Fibroblast of the aortic adventitia (primary cell): Measurements from ENCODE around the gene CYP2B6. TPM values are rescaled to one million over a fixed set of nuclear protein-coding genes. Genes with fewer than 3 reads are reported as not detected.
"Not testable (repeated sequence)": the region's sequence is repeated elsewhere in the genome, so short reads cannot be mapped to it uniquely, and the experiment has no call there.

Experiments
- DNase-seq: peaks from one replicate; pipeline ENCODE4 v3.0.0-alpha.2; 2010; ENCODE audit warnings: low read depth
- H3K4me3 ChIP-seq: 2 replicates; pipeline ENCODE4 v1.5.1; 2011; ENCODE audit warnings: low read depth, mild to moderate bottlenecking, control low read depth, low read length, moderate library complexity
- total RNA-seq: library from RNA; depleted of rRNA; stranded (reverse); fragments of >200 nt; gene quantifications from 2 replicates; pipeline ENCODE4 v1.2.3, GENCODE V29; 2012; ENCODE audit warnings: low replicate concordance
- TF ChIP-seq, protein P1 (sequence below): IDR thresholded peaks from 2 replicates; pipeline ENCODE4 v1.5.1; 2011; ENCODE audit warnings: mild to moderate bottlenecking, low read length, control low read depth, inconsistent platforms; ENCODE audit not compliant: insufficient read depth

The CYP2B6 gene
- total RNA-seq, 1 donor: not detected

DNA sequence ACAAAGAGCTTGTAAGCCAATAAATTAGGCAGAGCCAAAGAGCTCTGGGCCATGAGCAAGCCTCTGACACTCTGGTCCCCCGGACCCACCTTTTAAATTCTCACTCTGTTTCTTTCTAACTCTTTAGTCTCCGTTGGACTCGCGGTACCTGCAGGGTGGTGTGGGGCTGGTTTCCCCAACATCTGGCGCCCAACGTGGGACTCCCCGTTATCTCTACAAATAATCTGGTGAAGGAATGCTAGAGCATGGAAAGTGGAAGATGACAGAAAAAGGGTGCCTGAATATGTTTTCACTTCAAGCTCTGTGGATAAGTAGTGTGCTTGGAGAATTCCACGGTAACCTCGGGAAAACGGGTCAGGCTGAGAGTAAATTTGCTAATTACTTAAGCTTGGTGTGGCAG is 36.5 kb upstream of the CYP2B6 start:
- no peak for DNase-seq

DNA sequence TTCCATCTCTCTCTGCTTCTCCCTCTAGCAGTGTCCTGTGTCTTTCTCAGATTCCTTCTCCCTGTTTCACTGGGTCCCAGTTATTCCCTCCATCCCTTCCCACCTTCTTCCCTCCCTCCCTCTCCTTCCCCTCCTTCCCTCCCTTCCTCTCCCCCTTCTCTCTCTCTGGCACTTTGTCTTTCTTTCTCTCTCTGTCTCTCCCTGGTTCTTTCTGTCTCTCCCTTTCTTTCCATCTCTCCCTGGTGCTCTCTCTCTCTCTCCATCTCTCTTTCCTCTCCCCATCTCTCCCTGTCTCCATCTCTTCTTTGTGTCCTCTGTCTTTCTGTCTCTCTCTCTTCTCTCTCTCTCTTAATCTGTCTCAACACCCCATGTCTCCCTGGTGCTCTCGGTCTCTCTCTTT is 31.7 kb upstream of the CYP2B6 start:
- DNase-seq: no peak
- TF ChIP-seq, protein P1, sequence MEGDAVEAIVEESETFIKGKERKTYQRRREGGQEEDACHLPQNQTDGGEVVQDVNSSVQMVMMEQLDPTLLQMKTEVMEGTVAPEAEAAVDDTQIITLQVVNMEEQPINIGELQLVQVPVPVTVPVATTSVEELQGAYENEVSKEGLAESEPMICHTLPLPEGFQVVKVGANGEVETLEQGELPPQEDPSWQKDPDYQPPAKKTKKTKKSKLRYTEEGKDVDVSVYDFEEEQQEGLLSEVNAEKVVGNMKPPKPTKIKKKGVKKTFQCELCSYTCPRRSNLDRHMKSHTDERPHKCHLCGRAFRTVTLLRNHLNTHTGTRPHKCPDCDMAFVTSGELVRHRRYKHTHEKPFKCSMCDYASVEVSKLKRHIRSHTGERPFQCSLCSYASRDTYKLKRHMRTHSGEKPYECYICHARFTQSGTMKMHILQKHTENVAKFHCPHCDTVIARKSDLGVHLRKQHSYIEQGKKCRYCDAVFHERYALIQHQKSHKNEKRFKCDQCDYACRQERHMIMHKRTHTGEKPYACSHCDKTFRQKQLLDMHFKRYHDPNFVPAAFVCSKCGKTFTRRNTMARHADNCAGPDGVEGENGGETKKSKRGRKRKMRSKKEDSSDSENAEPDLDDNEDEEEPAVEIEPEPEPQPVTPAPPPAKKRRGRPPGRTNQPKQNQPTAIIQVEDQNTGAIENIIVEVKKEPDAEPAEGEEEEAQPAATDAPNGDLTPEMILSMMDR: no peak
- no peak overlapping the region for H3K4me3 ChIP-seq

More for the DNA sequence above, 36.5 kb upstream of the CYP2B6 start:
- TF ChIP-seq, protein P1: no peak
- H3K4me3 ChIP-seq: no peak overlapping the region

DNA sequence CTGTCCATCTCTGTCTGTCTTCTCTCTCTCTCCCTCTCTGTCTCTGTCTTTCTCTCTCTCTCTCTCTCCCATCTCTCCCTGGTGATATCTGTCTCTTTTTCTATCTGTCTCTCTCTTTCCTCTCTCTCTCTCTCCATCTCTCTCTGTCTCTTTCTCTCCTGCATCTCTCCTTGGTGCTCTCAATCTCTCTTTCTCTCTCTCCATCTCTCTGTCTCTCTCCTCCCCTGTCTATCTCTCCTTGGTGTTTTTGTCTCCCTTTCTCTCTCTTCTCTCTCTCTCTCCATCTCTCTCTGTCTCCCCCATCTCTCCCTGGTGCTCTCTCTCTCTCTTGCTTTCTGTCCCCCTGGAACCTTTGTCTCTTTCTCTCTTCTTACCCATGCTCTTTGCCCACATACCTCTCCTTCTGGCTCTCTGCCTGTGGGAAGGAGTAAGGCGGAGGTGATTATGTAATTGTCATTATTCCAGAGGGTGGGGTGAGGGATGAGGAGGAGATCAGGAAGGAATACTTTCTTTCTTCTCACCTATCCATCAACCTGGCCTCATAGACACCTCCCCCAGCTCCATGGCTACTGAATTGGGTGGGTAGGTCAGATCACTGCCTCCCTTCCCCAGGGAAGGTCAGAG is 30.9 kb upstream of the CYP2B6 start:
- H3K4me3 ChIP-seq: no peak overlapping the region
- no peak for DNase-seq
- TF ChIP-seq, protein P1: no peak

DNA sequence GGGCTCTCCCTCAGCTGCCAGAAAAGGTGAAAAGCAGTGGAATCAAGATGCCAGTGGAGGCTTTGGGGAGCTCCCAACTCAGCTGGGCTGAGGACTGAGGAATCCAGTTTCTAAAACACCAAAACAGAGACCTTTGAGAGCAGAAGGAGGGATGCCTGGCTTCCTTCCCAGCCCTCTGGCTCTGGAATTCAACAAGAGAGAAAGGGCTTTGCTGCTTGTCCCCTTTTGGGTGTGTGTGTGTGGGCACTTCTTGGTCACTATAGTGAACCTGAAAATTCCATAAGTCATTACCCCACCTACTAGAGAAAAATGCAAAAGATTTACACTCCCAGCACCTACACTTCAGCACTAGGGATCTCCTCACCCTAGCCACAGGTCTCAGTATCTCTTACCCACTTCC is 30.3 kb upstream of the CYP2B6 start:
- peak; percentile 35 for DNase-seq
- no peak overlapping the region for H3K4me3 ChIP-seq
- TF ChIP-seq, protein P1: no peak

DNA sequence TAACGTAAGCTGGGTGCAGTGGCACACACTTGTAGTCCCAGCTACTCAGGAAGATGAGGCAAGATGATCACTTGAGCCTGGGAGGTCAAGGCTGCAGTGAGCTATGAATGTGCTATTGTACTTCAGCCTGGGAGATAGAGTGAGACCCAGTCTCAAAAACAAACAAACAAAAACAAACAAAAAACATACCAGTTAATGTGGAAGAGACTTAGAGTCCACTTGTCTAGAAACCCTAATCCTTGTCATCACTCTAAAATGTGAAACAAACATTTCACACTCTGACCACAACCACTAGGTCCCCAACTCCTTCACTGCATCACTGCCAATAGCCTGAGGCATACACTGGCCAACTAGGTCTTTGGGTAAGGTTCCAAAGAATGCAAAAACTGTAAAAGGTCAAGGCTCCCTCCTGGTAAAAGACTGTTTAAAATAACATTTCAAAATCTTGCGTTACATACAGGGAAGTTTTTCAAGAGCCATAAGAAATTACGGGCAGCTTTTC is 28.6 kb upstream of the CYP2B6 start:
- TF ChIP-seq, protein P1: no peak
- DNase-seq: peak; percentile 78
- no peak overlapping the region for H3K4me3 ChIP-seq

DNA sequence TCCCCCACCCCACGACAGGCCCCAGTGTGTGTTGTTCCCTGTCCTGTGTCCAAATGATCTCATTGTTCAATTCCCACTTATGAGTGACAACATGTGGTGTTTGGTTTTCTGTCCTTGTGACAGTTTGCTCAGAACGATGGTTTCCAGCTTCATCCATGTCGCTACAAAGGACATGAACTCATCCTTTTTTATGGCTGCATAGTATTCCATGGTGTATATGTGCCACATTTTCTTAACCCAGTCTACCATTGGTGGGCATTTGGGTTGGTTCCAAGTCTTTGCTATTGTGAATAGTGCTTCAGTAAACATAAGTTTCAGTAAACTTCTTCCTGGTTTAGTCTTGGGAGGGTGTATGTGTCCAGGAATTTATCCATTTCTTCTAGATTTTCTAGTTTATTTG is 26.7 kb upstream of the CYP2B6 start:
- H3K4me3 ChIP-seq, DNase-seq: not testable (repeated sequence)

DNA sequence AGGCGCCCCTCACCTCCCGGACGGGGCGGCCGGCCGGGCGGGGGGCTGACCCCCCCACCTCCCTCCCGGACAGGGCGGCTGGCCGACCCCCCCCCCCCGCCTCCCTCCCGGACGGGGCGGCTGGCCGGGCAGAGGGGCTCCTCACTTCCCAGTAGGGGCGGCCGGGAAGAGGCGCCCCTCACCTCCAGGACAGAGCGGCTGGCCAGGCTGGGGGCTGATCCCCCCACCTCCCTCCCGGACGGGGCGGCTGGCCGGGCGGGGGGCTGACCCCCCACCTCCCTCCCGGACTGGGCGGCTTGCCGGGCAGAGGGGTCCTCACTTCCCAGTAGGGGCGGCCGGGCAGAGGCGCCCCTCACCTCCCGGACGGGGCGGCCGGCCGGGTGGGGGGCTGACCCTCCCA is 25.7 kb upstream of the CYP2B6 start:
- DNase-seq, H3K4me3 ChIP-seq: not testable (repeated sequence)

DNA sequence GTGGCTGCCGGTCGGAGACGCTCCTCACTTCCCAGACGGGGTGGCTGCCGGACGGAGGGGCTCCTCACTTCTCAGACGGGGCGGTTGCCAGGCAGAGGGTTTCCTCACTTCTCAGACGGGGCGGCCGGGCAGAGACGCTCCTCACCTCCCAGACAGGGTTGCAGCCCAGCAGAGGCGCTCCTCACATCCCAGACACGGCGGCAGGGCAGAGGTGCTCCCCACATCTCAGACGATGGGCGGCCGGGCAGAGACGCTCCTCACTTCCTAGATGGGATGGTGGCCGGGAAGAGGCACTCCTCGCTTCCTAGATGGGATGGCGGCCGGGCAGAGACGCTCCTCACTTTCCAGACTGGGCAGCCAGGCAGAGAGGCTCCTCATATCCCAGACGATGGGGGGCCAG is 24.5 kb upstream of the CYP2B6 start:
- not testable (repeated sequence) for H3K4me3 ChIP-seq, DNase-seq

DNA sequence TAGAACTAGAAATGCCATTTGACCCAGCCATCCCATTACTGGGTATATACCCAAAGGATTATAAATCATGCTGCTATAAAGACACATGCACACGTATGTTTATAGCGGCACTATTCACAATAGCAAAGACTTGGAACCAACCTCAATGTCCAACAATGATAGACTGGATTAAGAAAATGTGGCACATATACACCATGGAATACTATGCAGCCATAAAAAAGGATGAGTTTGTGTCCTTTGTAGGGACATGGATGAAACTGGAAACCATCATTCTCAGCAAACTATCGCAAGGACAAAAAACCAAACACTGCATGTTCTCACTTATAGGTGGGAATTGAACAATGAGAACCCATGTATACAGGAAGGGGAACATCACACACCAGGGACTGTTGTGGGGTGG is 23.0 kb upstream of the CYP2B6 start:
- H3K4me3 ChIP-seq, DNase-seq: not testable (repeated sequence)

DNA sequence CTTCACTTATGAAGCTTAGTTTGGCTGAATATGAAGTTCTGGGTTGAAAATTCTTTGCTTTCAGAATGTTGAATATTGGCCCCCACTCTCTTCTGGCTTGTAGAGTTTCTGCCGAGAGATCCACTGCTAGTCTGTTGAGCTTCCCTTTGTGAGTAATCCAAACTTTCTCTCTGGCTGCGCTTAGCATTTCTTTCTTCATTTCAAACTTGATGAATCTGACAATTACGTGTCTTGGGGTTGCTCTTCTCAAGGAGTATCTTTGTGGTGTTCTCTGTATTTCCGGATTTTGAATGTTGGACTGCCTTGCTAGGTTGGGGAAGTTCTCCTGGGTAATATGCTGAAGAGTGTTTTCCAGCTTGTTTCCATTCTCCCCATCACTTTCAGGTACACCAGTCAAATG is 21.4 kb upstream of the CYP2B6 start:
- not testable (repeated sequence) for H3K4me3 ChIP-seq, DNase-seq

DNA sequence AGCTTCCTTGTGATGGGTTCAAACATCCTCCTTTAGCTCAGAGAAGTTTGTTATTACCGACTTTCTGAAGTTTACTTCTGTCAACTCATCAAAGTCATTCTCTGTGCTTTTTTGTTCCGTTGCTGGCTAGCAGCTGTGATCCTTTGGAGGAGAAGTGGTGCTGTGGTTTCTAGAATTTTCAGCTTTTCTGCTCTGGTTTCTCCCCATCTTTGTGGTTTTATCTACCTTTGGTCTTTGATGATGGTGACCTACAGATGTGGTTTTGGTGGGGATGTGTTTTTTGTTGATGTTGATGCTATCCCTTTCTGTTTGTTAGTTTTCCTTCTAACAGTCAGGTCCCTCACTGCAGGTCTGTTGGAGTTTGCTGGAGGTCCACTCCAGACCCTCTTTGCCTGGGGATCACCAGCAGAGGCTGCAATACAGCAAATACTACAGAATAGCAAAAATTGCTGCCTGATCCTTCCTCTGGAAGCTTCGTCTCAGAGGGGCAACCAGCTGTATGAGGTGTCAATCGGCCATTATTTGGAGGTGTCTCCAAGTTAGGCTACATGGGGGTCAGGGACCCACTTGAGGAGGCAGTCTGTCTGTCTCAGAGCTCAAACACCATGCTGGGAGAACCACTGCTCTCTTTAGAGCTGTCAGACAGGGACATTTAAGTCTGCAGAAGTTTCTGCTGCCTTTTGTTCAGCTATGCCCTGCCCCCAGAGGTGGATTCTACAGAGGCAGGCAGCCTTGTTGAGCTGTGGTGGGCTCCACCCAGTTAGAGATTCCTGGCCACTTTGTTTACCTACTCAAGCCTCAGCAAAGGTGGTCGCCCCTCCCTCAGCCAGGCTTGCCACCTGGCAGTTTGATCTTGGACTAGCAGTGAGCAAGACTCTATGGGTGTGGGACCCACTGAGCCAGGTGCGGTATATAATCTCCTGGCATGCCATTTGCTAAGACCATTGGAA is 20.4 kb upstream of the CYP2B6 start:
- H3K4me3 ChIP-seq, DNase-seq: not testable (repeated sequence)
